GM21723 (cell line): ENCODE measurements around the gene GCAT.
"Not testable (repeated sequence)": the region's sequence is repeated elsewhere in the genome, so short reads cannot be mapped to it uniquely, and the experiment has no call there.

Source experiments
- ATAC-seq: cut with Tn5 transposase; IDR thresholded peaks from one replicate; pipeline ENCODE4 v1.9.1; 2021; ENCODE audit warnings: mild to moderate bottlenecking, moderate library complexity; ENCODE audit not compliant: unreplicated experiment

Gene GCAT

DNA sequence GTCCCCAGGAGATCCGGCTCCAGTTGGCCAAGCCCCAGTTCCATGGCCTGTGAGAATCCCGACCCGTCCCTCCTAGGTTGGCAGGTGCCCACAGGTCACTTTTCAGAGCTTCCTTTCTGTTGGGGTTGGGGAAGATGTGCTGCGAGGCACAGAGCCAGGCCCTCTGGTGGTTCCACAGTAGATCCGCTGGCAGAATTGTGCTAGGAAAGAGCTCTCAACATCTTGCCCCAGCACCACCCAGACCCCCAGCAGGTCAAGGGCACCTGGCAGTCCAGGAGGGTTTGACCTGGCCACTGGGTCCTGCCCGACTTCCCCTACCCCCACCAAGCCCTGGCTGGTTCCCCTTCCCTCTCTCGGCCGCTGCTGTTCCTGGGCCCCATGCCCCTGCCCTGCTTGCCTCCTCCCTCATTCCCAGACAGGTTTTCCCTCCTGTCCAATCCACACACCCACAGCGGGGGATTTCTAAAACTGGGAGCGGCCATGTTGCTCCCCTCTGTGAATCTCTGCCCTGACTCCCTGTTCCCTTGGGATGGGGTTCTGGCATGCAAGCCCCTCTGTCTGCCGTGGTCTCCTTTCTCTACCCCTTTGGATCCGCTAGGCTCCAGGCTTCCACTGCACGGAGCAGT is 26.2 kb upstream of the GCAT start:
- ATAC-seq, result no peak

DNA sequence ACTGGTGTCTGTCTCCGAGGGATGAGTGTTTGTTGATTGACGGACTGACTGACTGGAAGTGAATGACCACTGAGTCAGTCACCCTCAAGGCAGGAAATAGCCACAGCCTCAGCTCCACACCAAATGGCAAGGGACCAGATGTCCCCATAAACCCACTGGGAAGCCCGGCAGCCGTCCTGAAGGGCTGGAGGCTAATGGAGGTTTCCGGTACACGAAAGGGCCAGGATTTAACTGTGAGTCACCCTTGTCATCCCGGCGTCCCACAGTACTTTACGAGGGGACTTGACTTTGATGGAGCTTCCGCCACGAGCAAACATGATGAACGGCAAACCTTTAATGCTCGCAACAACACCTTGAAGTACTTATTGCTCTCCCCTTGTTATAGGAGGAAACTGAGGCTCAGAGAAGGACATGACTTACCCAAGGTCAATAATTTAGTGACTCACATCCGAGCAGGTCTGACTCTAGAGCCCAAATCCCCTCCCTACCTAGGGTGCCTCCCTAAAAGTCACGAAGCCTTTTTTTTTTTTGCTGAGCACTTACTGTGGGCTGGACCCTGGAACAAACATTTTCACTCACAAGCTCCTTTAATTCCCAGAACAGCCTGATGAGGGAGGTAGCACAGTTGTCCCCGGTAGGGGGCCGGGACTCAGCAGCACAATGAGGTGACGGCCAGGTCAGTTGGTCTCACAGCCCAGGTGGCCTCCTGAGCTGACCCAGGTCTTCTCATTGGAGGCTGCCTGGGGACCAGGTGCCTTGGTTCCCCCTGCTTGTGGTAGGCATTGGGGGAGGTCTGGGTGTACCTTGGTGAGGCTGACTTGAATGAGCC is 25.2 kb upstream of the GCAT start:
- no peak for ATAC-seq

GRCh38 chr22:37784829-37785495 is 22.8 kb upstream of the GCAT start:
- ATAC-seq, result no peak

GRCh38 chr22:37790234-37790633 is 17.5 kb upstream of the GCAT start:
- ATAC-seq, result no peak

DNA sequence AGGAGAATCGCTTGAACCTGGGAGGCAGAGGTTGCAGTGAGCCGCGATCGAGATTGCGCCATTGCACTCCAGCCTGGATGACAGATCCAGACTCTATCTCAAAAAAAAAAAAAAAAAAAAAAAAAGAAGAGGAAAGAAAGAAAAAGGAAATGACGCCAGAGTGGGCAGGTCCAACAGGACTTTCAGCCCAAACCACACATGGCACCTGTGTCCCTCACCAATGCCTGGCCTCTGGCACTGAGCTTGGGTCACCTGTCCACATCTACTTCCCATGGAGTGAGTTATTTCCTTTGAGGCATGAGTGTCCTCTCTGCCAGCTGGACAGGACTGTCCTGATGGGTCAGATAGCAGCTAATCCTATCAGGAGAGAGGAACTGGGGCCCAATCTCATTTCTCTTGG is 15.2 kb upstream of the GCAT start:
- ATAC-seq, result no peak

- ATAC-seq, result no peak
These were observed 13.4 kb upstream of the GCAT start for GRCh38 chr22:37794376-37794775.

DNA sequence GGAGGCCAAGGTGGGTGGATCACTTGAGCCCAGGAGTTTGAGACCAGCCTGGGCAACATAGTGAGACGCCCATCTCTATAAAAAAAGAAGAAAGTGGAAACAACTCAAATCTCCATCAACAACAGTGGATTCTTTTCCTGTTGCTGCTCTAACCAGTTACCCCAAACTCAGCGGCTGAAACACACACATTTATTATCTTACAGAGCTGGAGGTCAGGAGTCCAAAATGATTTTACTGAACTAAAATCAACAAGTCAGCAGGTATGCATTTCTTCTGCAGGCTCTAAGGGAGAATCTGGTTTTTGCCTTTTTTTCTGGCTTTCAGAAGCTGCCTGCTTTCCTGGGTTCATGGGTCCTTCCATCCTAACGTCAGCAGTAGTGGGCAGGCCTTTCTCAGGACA is 11.7 kb upstream of the GCAT start:
- ATAC-seq, result no peak

DNA sequence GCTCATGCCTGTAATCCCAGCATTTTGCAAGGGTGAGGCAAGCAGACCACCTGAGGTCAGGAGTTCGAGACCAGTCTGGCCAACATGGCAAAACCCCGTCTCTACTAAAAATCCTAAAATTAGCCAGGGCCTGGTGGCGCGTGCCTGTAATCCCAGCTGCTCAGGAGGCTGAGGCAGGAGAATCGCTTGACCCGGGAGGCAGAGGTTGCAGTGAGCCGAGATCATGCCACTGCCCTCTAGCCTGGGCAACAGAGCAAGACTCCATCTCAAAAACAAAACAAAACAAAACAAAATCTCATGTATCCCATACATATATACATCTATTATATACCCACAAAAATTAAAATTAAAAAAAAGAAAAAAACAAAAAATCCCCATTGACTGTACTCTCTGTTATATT is 10.5 kb upstream of the GCAT start:
- ATAC-seq, result not testable (repeated sequence)

- no peak for ATAC-seq
These were observed 9.7 kb upstream of the GCAT start for GRCh38 chr22:37797874-37798500.

GRCh38 chr22:37799979-37800378 is 7.8 kb upstream of the GCAT start:
- ATAC-seq, result not testable (repeated sequence)

DNA sequence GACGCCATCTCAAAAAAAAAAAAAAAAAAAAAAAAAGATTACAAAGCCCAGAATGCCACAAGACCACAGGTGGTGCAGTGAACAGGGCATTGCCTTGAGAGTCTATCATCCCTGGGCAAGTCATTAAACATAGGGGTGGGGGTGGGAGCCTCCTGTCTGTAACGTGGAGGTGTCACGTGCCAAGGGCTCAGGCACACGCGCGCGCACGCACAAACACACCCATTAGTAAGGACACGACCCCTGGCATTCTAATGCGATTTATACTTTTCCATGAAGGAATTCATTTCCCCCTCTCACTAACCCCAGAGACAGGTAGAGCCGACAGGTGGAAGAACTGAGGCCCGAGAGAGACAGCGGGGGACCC is 5.8 kb upstream of the GCAT start:
- ATAC-seq, result no peak

- ATAC-seq, result no peak
These were observed 5.2 kb upstream of the GCAT start for GRCh38 chr22:37802310-37803194.

GRCh38 chr22:37803195-37803638 is 4.5 kb upstream of the GCAT start:
- ATAC-seq, result no peak

DNA sequence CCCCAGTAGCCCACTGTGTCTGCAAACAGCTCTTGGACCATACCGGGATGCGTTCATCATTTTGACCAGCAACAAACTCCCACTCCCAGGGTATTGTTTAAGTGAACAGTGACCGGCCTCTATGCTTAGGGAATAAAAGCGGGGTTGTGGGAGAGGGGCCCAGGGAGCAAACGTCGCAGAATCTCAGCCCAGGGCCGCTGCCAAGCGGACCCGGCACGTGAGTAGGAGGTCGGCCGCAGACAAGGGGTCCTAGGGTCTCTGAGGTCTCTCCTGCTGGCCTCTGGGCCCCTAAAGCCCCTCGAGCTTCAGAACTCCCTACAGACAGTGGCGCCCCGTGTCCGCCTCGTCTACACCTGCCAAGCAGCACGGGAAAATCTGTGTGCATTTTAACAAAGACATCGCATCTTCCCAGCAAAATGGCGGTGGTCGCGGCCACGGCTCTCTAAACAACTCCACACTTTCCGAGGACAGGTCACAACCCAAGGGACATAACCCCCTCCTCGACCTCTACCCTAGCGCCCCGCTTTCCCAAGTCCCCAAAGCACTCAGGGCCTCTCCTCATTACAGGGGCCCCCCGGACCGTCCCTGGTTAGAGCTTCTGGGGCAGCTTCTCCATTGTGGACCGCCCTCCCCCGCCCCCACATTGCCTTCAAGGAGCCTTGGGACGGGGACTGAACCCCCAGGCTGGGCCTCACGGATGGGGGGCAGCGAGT is 3.9 kb upstream of the GCAT start:
- no peak for ATAC-seq

DNA sequence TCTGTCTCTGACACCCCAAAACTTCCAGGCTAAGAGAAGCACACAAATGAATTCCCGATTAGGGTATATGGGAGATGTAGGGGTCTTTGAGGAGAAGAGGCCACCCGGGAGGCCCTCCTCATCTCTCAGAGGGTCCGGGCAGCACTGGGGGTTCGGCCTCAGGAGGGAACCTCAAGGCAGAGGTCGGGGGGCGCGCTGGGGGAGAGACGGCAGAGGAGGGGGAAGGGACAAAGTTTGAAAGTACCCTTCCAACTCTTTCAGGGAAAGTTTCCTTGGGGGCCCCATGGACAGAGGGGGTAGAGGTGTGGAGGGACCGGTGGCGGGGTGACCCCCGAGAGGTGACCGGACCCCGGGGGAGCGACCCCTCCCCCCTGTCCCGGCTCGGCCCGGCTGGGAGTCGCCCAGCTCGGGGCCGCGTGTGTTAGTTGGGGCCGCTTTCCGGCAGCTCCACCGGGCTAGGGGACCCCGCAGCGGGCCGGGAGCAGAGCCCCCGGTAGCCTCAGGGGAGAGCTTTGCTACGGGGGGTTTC is 3.3 kb upstream of the GCAT start:
- no peak for ATAC-seq

GRCh38 chr22:37804881-37805809 is 2.6 kb upstream of the GCAT start:
- no peak for ATAC-seq

GRCh38 chr22:37805810-37806277 is 1.9 kb upstream of the GCAT start:
- ATAC-seq, result no peak
